ENCODE data around the gene PPP6R3. TPM values are rescaled to one million over a fixed set of nuclear protein-coding genes. Genes with fewer than 3 reads are reported as not detected.

Gene PPP6R3
- total and polyA plus RNA-seq, 11 donors: 23.2 to 93.8 (median 81.2) TPM

DNA sequence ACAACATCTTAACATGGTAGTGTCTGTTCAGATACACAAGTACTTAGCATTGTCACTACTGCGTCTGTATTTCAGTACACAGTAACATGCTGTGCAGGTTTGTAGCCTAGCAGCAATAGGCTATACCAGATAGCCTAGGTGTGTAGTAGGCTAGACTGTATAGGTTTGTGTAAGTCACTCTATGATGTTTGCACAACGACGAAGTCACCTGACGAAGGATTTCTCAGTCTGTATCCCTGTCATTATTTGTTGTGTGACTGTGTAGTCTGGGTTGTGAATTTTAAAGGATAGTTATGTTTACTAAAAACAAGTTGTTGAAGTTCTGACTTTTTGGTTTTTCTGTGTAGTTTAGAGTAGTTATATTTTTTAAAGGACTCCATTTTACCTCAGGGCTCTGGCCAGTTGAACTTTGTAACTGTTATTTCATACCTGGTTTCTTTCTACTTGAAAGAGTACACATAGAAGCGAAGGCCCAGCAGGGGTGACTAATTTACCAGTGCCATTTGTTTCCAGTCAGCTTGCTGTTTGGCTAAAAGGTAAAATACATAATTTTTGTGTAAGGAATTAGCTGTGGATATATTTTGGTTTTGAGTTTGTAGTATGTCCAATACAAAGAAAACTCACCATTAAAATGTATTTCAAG, 72.3 kb downstream of the PPP6R3 start:
- WGBS, 4 donors: 89 to 93% (median 91%) methylated on average over 5 of the region's 5 CpGs
- Histone ChIP-seq H3K27me3 (no peaks in the 10 kb centered on the region), H3K4me3 (no peak overlapping the region), H3K9me3 (no peaks in the 10 kb centered on the region), H3K36me3 (peaks cover 0 to 55% (median 27%) of the 10 kb centered on the region in 9 donors), H3K27ac (no peak overlapping the region), H3K4me1 (peaks cover 0 to 77% (median 27%) of the 10 kb centered on the region in 12 donors)
- intact Hi-C loops (cut with DNase I): no loop called here
- no peak for TF ChIP-seq POLR2A (IDR thresholded peaks at IDR 0.05)
- ATAC-seq: no peak
- DNase-seq: no peak

DNA sequence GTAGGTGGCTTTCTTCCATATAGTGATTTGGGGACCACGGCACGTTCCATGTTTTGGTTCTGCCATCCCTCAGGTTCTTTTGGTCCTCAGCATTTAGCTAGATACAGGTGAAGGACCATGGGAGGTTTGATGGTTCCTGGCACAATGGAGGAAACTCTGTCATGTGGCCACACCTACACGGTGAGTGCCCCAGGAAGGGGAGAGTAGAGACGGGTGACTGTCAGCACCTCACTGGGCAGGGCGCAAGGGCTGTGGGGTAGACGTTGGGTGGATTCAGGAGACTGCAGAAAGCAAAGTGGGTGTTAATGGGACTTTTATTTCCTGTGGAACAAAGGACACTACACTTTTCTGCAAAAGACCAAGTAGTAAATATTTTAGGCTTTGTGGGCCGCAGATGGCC, 73.4 kb downstream of the PPP6R3 start:
- H3K4me1 ChIP-seq: peaks cover 0 to 66% (median 17%) of the 10 kb centered on the region in 12 donors

DNA sequence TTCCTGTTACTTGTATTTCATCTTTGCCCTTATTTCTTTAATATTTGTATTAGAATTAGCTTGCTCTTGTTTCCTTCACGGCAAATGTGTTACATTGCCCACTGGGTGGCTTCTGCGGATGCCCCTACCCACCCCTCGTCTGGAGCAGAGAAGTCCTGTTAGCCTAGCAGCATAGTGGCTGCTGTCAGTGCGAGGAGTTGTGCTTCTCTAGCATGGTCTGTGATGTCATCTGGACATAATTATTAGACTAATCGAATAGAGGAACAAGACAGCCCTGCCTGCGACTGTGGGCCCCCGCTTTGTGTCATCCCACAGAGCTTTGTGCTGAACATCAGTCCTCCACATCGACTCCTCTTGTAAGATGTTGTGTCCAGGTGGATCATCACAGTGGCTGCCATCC, 74.5 kb downstream of the PPP6R3 start:
- Histone ChIP-seq H3K4me1 (peaks cover 0 to 64% (median 16%) of the 10 kb centered on the region in 12 donors), H3K4me3 (no peak overlapping the region), H3K9me3 (no peaks in the 10 kb centered on the region), H3K27me3 (no peaks in the 10 kb centered on the region), H3K36me3 (peaks cover 0 to 55% (median 38%) of the 10 kb centered on the region in 9 donors), H3K27ac (no peak overlapping the region)
- TF ChIP-seq, protein P1, sequence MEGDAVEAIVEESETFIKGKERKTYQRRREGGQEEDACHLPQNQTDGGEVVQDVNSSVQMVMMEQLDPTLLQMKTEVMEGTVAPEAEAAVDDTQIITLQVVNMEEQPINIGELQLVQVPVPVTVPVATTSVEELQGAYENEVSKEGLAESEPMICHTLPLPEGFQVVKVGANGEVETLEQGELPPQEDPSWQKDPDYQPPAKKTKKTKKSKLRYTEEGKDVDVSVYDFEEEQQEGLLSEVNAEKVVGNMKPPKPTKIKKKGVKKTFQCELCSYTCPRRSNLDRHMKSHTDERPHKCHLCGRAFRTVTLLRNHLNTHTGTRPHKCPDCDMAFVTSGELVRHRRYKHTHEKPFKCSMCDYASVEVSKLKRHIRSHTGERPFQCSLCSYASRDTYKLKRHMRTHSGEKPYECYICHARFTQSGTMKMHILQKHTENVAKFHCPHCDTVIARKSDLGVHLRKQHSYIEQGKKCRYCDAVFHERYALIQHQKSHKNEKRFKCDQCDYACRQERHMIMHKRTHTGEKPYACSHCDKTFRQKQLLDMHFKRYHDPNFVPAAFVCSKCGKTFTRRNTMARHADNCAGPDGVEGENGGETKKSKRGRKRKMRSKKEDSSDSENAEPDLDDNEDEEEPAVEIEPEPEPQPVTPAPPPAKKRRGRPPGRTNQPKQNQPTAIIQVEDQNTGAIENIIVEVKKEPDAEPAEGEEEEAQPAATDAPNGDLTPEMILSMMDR (IDR thresholded peaks at IDR 0.05): no peak
- no peak for TF ChIP-seq POLR2A (IDR thresholded peaks at IDR 0.05)
- 82 to 87% (median 85%) methylated on average over 8 of the region's 8 CpGs for WGBS, 4 donors
- DNase-seq (no peak), ATAC-seq (no peak)
- intact Hi-C loops (cut with DNase I): no loop called here

More for the DNA sequence above, 73.4 kb downstream of the PPP6R3 start:
- TF ChIP-seq, protein P1 (IDR thresholded peaks at IDR 0.05): no peak
- no peak for TF ChIP-seq POLR2A (IDR thresholded peaks at IDR 0.05)
- Histone ChIP-seq H3K9me3 (no peaks in the 10 kb centered on the region), H3K4me3 (no peak overlapping the region), H3K36me3 (peaks cover 0 to 55% (median 36%) of the 10 kb centered on the region in 9 donors), H3K27ac (no peak overlapping the region), H3K27me3 (no peaks in the 10 kb centered on the region)
- ATAC-seq: no peak
- intact Hi-C loops (cut with DNase I): no loop called here
- WGBS, 4 donors: 71 to 74% (median 72%) methylated on average over 7 of the region's 7 CpGs
- no peak for DNase-seq

DNA sequence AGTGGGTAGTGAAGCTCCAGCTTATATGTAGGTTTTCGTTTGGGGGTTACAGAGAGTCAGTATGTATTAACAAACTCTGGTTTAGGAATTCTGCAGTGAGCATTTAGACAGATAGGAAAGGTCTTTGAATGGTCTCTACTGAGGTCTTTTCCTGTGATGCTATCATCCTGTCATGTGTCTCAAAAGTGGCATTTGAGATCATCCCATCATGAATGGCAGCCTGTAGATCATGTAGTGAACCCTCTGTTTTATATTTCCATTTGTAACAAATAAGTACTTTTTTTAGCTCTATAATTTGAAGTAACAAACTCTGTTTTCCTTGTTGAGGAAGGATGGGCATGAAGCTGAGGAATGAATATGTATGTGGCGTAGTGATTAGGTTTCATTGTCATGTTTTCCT, 76.2 kb downstream of the PPP6R3 start:
- TF ChIP-seq, protein P1 (IDR thresholded peaks at IDR 0.05): no peak
- TF ChIP-seq POLR2A (IDR thresholded peaks at IDR 0.05): no peak
- Histone ChIP-seq H3K4me1 (peaks cover 0 to 57% (median 23%) of the 10 kb centered on the region in 12 donors), H3K27me3 (no peaks in the 10 kb centered on the region), H3K27ac (peak overlapping the region in 1 of 12 donors; percentile 8), H3K36me3 (peaks cover 0 to 62% (median 46%) of the 10 kb centered on the region in 9 donors), H3K9me3 (no peaks in the 10 kb centered on the region), H3K4me3 (no peak overlapping the region)
- ATAC-seq: no peak
- 85 to 97% (median 92%) methylated on average over 2 of the region's 2 CpGs for WGBS, 4 donors
- intact Hi-C loops (cut with DNase I): no loop called here
- no peak for DNase-seq

Measured in heart left ventricle (tissue), 16 donors.